ENCODE measurements around the gene ETV4. TPM values are rescaled to one million over a fixed set of nuclear protein-coding genes. Genes with fewer than 3 reads are reported as not detected.

ETV4 gene
- total and polyA plus RNA-seq, 2 of the 13 experiments (the other 11 are each of a cell fraction or from before 2014, with no cell fraction given): 128 to 330 TPM

GRCh38 chr17:43530288-43531081 lies 15.7 kb downstream of the ETV4 start (continued):
- peak; percentile 98 for TF ChIP-seq ATF2 (CRISPR knock-in tag; IDR thresholded peaks at IDR 0.05)
- TF ChIP-seq ZNF431 (CRISPR knock-in tag; IDR thresholded peaks at IDR 0.05; ENCODE audit: borderline replicate concordance, low read depth): peak; percentile 95; the same call in 1 of the 2 replicates
- TF ChIP-seq ZNF407 (CRISPR knock-in tag; IDR thresholded peaks at IDR 0.05; ENCODE audit: not compliant biosample characterization): no peak
- 0 out of 2 replicates have a peak, but pooled peaks have one; percentile 15 for TF ChIP-seq EED (CRISPR knock-in tag; IDR thresholded peaks at IDR 0.05)
- 0 out of 2 replicates have a peak, but pooled peaks have one; percentile 64 for TF ChIP-seq ZNF550 (CRISPR knock-in tag; IDR thresholded peaks at IDR 0.05; ENCODE audit: borderline replicate concordance)
- peak; percentile 74 for TF ChIP-seq ZFY (CRISPR knock-in tag; IDR thresholded peaks at IDR 0.05)
- TF ChIP-seq MYNN (CRISPR knock-in tag; IDR thresholded peaks at IDR 0.05; ENCODE audit: low read depth): peak; percentile 55; the same call in 1 of the 2 replicates
- TF ChIP-seq ZNF724P (CRISPR knock-in tag; IDR thresholded peaks at IDR 0.05; ENCODE audit: borderline replicate concordance): no peak
- TF ChIP-seq BHLHE40 (IDR thresholded peaks at IDR 0.05; ENCODE audit: low read length): peak; percentile 68; the same call in 1 of the 2 replicates
- TF ChIP-seq ZGPAT (CRISPR knock-in tag; IDR thresholded peaks at IDR 0.05): peak; percentile 100
- TF ChIP-seq ZNF263 (CRISPR knock-in tag; IDR thresholded peaks at IDR 0.05): peak; percentile 97
- no peak for TF ChIP-seq ZNF30 (CRISPR knock-in tag; IDR thresholded peaks at IDR 0.05)
- TF ChIP-seq HMG20A (CRISPR knock-in tag; IDR thresholded peaks at IDR 0.05; ENCODE audit: borderline replicate concordance): peak; percentile 95
- no peak for TF ChIP-seq ZBTB10 (CRISPR knock-in tag; IDR thresholded peaks at IDR 0.05; ENCODE audit: borderline replicate concordance)
